Adrenal gland (tissue), 5 donors: ENCODE measurements around the gene TRABD.

ENCODE experiments used
- CTCF ChIP-seq, 6 experiments: fragments of 450-650 bp in 4 of 6; fragments of 200-600 bp in 2 of 6; sonication (generic) in 1 of 6; IDR thresholded peaks; 1 replicate in 5 of 6; 2 replicates in 1 of 6; pipeline versions ENCODE4 v1.5.1 to v1.8.0; 2016 to 2021; ENCODE audit warnings: antibody characterized with exemption in 6 of 6, mild to moderate bottlenecking in 2 of 6, moderate library complexity in 1 of 6
- POLR2A ChIP-seq, 2 donors: fragments of 450-650 bp; IDR thresholded peaks; one replicate each; pipeline ENCODE4 v1.6.1; 2017; ENCODE audit warnings: antibody characterized with exemption in 2 of 2, mild to moderate bottlenecking in 2 of 2, moderate library complexity in 1 of 2
- donor health status: DM: no; HTN: no; CAD: no.

- TF ChIP-seq CTCF (IDR thresholded peaks at IDR 0.05), result no peak
- no peak for TF ChIP-seq POLR2A (IDR thresholded peaks at IDR 0.05)
These were observed 39.8 kb upstream of the TRABD start for GRCh38 chr22:50145721-50146438.
